ENCODE results near the gene BACH2. TPM values are rescaled to one million over a fixed set of nuclear protein-coding genes. Genes with fewer than 3 reads are reported as not detected.

Gene BACH2
- total and polyA plus RNA-seq, 2 of the 4 experiments (the other 2 are of a cell fraction): 1.3 to 1.4 TPM

DNA sequence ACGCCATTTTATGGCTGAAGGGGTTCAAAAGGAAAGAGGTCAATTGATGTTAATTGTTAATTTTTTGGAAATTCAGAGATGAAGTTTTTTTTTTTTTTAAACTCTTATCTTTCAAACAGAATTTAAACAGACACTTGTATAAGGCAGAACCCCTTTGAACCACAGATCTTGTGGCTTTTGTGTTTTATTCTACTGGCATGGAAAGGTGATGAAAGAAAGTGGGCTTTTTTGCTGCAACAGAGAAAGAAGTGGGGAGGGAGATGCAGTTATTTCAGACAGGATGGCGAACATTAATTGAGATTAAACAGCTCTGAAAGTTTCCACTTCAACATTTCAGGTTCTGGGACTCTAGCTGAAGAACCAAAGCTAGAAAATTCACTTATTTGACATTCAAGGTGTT is 201.5 kb downstream of the BACH2 start:
- H3K4me3 ChIP-seq (ENCODE audit: insufficient read depth, low read depth, low read length): no peak overlapping the region
- no peak overlapping the region for H4K5ac ChIP-seq (ENCODE audit: low read depth, low read length)
- H2AK9ac ChIP-seq (replicated peaks; ENCODE audit: low read depth, low read length, poor library complexity): no peak overlapping the region
- peaks cover 12% of the 10 kb centered on the region for H3K4me1 ChIP-seq (ENCODE audit: control insufficient read depth, insufficient read depth, low read length)
- H2AFZ ChIP-seq (replicated peaks; ENCODE audit: low read length, poor library complexity): no peak overlapping the region
- no peak overlapping the region for H3K23ac ChIP-seq (ENCODE audit: low read depth, low read length)
- TF ChIP-seq CHD1 (IDR thresholded peaks at IDR 0.05; ENCODE audit: low read depth, low read length) (no peak), RCOR1 (IDR thresholded peaks at IDR 0.05; ENCODE audit: insufficient replicate concordance, low read length) (no peak), NFE2L2 (IDR thresholded peaks at IDR 0.05; ENCODE audit: low read depth, low read length) (no peak), RFX5 (IDR thresholded peaks at IDR 0.05; ENCODE audit: low read depth, low read length) (no peak), MAZ (IDR thresholded peaks at IDR 0.05; ENCODE audit: borderline replicate concordance, low read depth, low read length) (no peak), POLR2A (IDR thresholded peaks at IDR 0.05; ENCODE audit: low read depth, low read length) (no peak), BHLHE40 (IDR thresholded peaks at IDR 0.05; ENCODE audit: low read depth, low read length) (no peak), SMC3 (IDR thresholded peaks at IDR 0.05; ENCODE audit: low read depth, low read length) (no peak), MXI1 (IDR thresholded peaks at IDR 0.05; ENCODE audit: borderline replicate concordance, low read depth, low read length) (no peak), CEBPB (IDR thresholded peaks at IDR 0.05; ENCODE audit: low read depth, low read length) (no peak), MAFK (IDR thresholded peaks at IDR 0.05; ENCODE audit: low read depth, low read length) (no peak), FOS (IDR thresholded peaks at IDR 0.05; ENCODE audit: low read depth, low read length) (no peak), USF2 (IDR thresholded peaks at IDR 0.05; ENCODE audit: low read depth, low read length) (no peak), RAD21 (IDR thresholded peaks at IDR 0.05; ENCODE audit: low read length) (no peak)
- TF ChIP-seq, protein P1, sequence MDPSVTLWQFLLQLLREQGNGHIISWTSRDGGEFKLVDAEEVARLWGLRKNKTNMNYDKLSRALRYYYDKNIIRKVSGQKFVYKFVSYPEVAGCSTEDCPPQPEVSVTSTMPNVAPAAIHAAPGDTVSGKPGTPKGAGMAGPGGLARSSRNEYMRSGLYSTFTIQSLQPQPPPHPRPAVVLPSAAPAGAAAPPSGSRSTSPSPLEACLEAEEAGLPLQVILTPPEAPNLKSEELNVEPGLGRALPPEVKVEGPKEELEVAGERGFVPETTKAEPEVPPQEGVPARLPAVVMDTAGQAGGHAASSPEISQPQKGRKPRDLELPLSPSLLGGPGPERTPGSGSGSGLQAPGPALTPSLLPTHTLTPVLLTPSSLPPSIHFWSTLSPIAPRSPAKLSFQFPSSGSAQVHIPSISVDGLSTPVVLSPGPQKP (IDR thresholded peaks at IDR 0.05; ENCODE audit: borderline replicate concordance, low read depth, low read length): no peak
- TF ChIP-seq, protein P2, sequence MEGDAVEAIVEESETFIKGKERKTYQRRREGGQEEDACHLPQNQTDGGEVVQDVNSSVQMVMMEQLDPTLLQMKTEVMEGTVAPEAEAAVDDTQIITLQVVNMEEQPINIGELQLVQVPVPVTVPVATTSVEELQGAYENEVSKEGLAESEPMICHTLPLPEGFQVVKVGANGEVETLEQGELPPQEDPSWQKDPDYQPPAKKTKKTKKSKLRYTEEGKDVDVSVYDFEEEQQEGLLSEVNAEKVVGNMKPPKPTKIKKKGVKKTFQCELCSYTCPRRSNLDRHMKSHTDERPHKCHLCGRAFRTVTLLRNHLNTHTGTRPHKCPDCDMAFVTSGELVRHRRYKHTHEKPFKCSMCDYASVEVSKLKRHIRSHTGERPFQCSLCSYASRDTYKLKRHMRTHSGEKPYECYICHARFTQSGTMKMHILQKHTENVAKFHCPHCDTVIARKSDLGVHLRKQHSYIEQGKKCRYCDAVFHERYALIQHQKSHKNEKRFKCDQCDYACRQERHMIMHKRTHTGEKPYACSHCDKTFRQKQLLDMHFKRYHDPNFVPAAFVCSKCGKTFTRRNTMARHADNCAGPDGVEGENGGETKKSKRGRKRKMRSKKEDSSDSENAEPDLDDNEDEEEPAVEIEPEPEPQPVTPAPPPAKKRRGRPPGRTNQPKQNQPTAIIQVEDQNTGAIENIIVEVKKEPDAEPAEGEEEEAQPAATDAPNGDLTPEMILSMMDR (conservative IDR thresholded peaks at IDR 0.05; ENCODE audit: low read depth, low read length): no peak
- in situ Hi-C loops (cut with MboI; ENCODE audit: low sequenced_read_pairs) (loop anchor here (10.0 kb wide), 2 partner anchors 120 to 200 kb away; partner anchors contain the start of gene BACH2), dilution Hi-C loops (cut with HindIII; ENCODE audit: low sequenced_read_pairs, unreplicated experiment) (no loop called here), intact Hi-C loops (cut with micrococcal nuclease) (loop anchor here (5.0 kb wide), 5 partner anchors 82 to 382 kb away; no protein-coding TSS in a partner anchor)
- H3K36me3 ChIP-seq (ENCODE audit: control insufficient read depth, insufficient read depth, low read length): no peaks in the 10 kb centered on the region
- peaks cover 18% of the 10 kb centered on the region for H3K9me1 ChIP-seq (ENCODE audit: insufficient read depth, low read length)
- H3K14ac ChIP-seq (replicated peaks; ENCODE audit: low read depth, low read length): no peak overlapping the region
- no peaks in the 10 kb centered on the region for H3K79me1 ChIP-seq (ENCODE audit: low read depth in 1 of 2, low read length in 2 of 2)
- H2BK120ac ChIP-seq (ENCODE audit: low read depth, low read length): no peak overlapping the region
- no TSS peak for BruUV-seq (replicated peaks)
- no peak overlapping the region for H2BK15ac ChIP-seq (ENCODE audit: low read depth, low read length)
- no peak overlapping the region for H4K8ac ChIP-seq (ENCODE audit: low read depth in 2 of 2, low read length in 2 of 2)
- no peaks in the 10 kb centered on the region for H3K27me3 ChIP-seq (ENCODE audit: control insufficient read depth, insufficient read depth, low read length)
- WGBS, 2 experiments (ENCODE audit: extremely low coverage in 2 of 2, insufficient read length in 1 of 2): no CpG with 5 or more reads among the region's 2 CpGs
- no peak overlapping the region for H2BK5ac ChIP-seq (ENCODE audit: low read depth, low read length, poor library complexity, severe bottlenecking)
- H3K27ac ChIP-seq (ENCODE audit: insufficient read depth, low read length): no peak overlapping the region
- H3K9me3 ChIP-seq (ENCODE audit: control insufficient read depth, insufficient read depth, low read length): no peaks in the 10 kb centered on the region
- H3K56ac ChIP-seq (ENCODE audit: extremely low read depth, insufficient read depth, low read length): no peak overlapping the region
- no peak overlapping the region for H3K9ac ChIP-seq (ENCODE audit: low read depth, low read length)
- no peak overlapping the region for H2BK20ac ChIP-seq (ENCODE audit: low read depth, low read length)
- CTCF ChIA-PET: no interaction called here
- H4K91ac ChIP-seq (ENCODE audit: insufficient read depth, low read depth, low read length): no peak overlapping the region
- POLR2A ChIA-PET (ENCODE audit: unreplicated experiment): no interaction called here
- DNase-seq: no peak
- H3K4ac ChIP-seq (ENCODE audit: low read depth, low read length): no peak overlapping the region
- H3K18ac ChIP-seq (ENCODE audit: low read depth, low read length): no peak overlapping the region
- ATAC-seq (ENCODE audit: low read depth): no peak
- no peaks in the 10 kb centered on the region for H4K20me1 ChIP-seq (ENCODE audit: insufficient read depth, low read length)
- H2AK5ac ChIP-seq (ENCODE audit: low read depth, low read length): no peak overlapping the region
- H3K4me2 ChIP-seq (ENCODE audit: low read depth, low read length): no peak overlapping the region
